Brain microvascular endothelial cell (primary cell): ENCODE results near the gene ADGRD2.

Experiments used
- DNase-seq: peaks from one replicate; pipeline ENCODE4 v3.0.0-alpha.2; 2020
- H3K27ac ChIP-seq: fragments of 250-450 bp; sonication (Bioruptor Pico); 2 replicates; pipeline ENCODE4 v1.5.1; 2020; ENCODE audit warnings: mild to moderate bottlenecking, moderate library complexity
- H3K27me3 ChIP-seq: fragments of 250-450 bp; sonication (Bioruptor Pico); replicated peaks from 2 replicates; pipeline ENCODE4 v1.5.1; 2020; ENCODE audit warnings: mild to moderate bottlenecking
- H3K36me3 ChIP-seq: fragments of 250-450 bp; sonication (Bioruptor Pico); replicated peaks from 2 replicates; pipeline ENCODE4 v1.5.1; 2020; ENCODE audit warnings: mild to moderate bottlenecking
- H3K4me3 ChIP-seq: 2 replicates; pipeline ENCODE4 v1.5.1; 2011; ENCODE audit warnings: low read depth, mild to moderate bottlenecking, control low read depth, low read length, moderate library complexity
- in situ Hi-C: cut with HindIII; loops from 2 replicates; pipeline ENCODE4 v1.10.0; 2017; ENCODE audit warnings: low sequenced_read_pairs, low pct_ligation_motif_present
- TF ChIP-seq, protein P1 (sequence below): IDR thresholded peaks from 2 replicates; pipeline ENCODE4 v1.5.1; 2011; ENCODE audit warnings: low read depth, mild to moderate bottlenecking, moderate library complexity, low read length, control low read depth, inconsistent platforms; ENCODE audit errors: missing control alignments

ADGRD2 gene

GRCh38 chr9:124479371-124479770, 29.1 kb downstream of the ADGRD2 start:
- Histone ChIP-seq H3K4me3 (no peak overlapping the region), H3K36me3 (no peaks in the 10 kb centered on the region), H3K27ac (no peak overlapping the region), H3K27me3 (peaks cover 26% of the 10 kb centered on the region)
- in situ Hi-C loops = no loop called here
- TF ChIP-seq, protein P1, sequence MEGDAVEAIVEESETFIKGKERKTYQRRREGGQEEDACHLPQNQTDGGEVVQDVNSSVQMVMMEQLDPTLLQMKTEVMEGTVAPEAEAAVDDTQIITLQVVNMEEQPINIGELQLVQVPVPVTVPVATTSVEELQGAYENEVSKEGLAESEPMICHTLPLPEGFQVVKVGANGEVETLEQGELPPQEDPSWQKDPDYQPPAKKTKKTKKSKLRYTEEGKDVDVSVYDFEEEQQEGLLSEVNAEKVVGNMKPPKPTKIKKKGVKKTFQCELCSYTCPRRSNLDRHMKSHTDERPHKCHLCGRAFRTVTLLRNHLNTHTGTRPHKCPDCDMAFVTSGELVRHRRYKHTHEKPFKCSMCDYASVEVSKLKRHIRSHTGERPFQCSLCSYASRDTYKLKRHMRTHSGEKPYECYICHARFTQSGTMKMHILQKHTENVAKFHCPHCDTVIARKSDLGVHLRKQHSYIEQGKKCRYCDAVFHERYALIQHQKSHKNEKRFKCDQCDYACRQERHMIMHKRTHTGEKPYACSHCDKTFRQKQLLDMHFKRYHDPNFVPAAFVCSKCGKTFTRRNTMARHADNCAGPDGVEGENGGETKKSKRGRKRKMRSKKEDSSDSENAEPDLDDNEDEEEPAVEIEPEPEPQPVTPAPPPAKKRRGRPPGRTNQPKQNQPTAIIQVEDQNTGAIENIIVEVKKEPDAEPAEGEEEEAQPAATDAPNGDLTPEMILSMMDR = no peak
- no peak for DNase-seq

DNA sequence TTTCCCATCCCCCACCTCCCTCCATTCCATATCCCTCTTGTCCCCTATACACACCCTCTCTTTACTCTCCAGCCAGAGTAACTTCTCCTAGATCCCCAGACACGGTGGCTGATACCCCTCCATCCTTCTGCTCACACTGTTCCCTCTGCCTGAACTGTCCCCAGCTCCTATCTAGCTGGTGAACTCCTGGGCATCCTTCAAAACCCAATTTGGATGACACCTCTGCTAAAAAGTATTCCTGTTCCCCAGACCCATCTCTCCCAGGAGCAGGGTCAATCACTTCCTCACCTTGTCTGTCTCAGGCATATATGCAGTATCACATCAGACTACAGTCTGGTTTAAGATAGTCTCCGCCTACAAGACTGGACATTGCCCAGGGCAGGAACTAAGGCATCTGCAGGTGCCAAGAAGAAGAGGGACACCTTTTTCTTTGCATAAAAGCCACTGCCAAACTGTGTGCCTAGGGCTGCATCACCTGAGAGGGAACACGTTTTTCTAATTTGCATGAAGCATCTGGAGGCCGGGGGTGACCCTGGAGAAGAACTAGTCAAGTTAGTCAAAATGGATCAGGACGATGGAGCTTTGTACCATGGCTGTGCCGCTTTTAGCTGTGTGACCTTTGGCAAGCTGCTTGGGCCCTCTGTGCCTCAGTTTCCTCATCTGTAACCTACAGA, 29.8 kb downstream of the ADGRD2 start:
- DNase-seq = no peak
- peaks cover 28% of the 10 kb centered on the region for H3K27me3 ChIP-seq
- H3K36me3 ChIP-seq = no peaks in the 10 kb centered on the region
- H3K27ac ChIP-seq = no peak overlapping the region
- H3K4me3 ChIP-seq = no peak overlapping the region
- TF ChIP-seq, protein P1 = no peak
- in situ Hi-C loops = no loop called here

GRCh38 chr9:124480621-124480981, 30.4 kb downstream of the ADGRD2 start:
- H3K27ac ChIP-seq = no peak overlapping the region
- H3K27me3 ChIP-seq = peaks cover 33% of the 10 kb centered on the region
- TF ChIP-seq, protein P1 = peak; percentile 69
- in situ Hi-C loops = no loop called here
- no peak overlapping the region for H3K4me3 ChIP-seq
- H3K36me3 ChIP-seq = no peaks in the 10 kb centered on the region
- DNase-seq = no peak

GRCh38 chr9:124481115-124481514, 30.9 kb downstream of the ADGRD2 start:
- Histone ChIP-seq H3K27ac (no peak overlapping the region), H3K27me3 (peaks cover 36% of the 10 kb centered on the region), H3K36me3 (no peaks in the 10 kb centered on the region), H3K4me3 (no peak overlapping the region)
- in situ Hi-C loops = no loop called here
- no peak for DNase-seq
- TF ChIP-seq, protein P1 = no peak

DNA sequence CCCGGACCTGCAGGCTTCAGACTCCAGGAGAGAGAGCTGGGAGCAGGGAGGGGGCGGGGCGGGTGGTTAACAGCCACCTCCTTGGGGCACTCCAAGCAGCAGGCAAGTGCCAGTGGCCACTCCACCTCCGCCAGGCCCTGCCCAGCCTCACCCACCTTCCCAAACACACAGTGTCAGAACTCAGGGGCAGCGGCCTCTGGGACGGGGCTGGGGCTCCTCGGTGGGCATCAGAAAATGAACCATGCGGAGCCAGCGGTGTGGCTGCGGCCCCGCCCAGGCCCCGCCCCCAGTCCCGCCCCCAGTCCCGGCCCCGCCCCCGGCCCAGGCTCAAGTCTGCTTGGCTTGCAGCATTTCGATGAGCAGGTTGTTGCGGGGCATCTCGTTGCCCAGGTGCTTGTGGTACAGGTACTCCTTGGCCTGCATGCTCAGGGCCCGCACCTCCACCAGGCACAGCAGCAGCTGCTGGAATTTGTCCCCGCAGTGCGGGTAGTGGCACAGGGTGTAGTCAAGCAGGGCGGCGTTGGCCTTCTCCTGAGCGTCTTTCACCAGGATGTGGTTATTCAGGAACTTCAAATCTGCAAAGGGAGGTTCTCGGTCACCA, 32.3 kb downstream of the ADGRD2 start:
- H3K27ac ChIP-seq = no peak overlapping the region
- in situ Hi-C loops = no loop called here
- TF ChIP-seq, protein P1 = no peak
- no peak overlapping the region for H3K4me3 ChIP-seq
- no peak for DNase-seq
- no peaks in the 10 kb centered on the region for H3K36me3 ChIP-seq
- H3K27me3 ChIP-seq = peaks cover 39% of the 10 kb centered on the region

DNA sequence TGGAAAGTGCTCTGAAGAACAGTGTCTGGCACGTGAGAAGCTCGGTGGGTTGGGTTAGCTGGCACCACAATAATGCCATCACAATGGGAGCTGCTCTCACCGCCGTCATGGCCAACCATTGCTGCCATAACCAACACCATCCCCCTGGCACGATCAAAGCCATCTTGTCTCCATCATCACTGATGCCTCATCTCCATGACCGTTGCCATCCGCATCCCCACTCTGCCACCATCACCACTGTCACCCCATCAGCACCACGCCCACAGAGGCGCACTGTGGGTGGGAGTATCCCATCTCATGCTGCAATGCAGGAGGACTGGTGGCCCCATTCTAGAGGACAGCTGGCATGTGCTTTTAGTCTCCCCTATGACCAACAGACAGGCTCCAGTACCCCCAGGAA, 33.2 kb downstream of the ADGRD2 start:
- Histone ChIP-seq H3K4me3 (no peak overlapping the region), H3K27ac (no peak overlapping the region), H3K27me3 (peaks cover 39% of the 10 kb centered on the region), H3K36me3 (no peaks in the 10 kb centered on the region)
- TF ChIP-seq, protein P1 = no peak
- no peak for DNase-seq
- in situ Hi-C loops = no loop called here
